ENCODE results near the gene SH3TC1. TPM values are rescaled to one million over a fixed set of nuclear protein-coding genes. Genes with fewer than 3 reads are reported as not detected.

The SH3TC1 gene
- total RNA-seq, 1 donor from 2014 or later = 1.2 TPM

DNA sequence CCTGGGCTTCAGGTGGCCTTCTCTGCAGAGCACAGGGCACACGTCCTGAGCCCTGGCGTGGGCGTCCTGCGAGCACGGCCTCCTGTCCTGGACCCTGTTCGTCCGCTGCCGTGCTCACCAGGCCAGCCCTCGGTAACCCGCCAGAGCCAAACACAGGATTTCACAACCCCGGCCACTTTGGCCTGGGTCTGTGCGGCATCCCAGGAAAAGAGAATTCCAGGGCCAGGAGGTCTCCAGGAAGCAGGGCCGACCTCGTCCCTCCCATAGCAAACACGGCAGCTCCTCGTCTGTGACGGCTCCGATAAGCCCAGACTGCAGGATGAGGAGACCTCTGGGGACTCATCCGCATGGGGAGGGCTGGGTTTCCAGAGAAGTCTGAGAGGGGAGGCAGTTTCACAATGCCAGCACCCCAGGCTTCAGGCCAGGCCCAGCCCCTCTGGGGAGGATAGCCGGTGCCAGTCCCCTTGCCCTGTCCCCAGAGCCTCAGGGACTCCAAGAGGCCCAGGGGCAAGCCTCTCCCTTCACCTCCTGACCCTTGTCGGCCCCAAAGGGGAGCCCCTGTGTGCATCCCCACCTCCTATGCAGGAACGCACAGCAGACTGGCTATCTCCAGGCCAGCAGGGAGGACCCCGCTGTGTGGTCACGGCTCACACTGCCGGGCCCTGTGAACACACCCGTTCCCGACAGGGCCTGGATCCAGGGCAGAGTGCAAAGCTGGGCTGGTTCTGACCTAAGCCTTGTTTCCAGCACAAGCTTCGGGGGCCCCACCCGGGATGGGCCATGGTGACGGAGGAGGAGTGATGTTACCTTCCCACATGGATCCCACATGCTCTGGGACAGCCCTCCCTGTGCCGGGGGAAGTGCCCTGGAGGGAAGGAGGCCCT lies 48.2 kb downstream of the SH3TC1 start:
- DNase-seq (ENCODE audit: low spot score) = no peak
- H3K36me3 Mint-ChIP-seq (ENCODE audit: low read depth) = no peaks in the 10 kb centered on the region

DNA sequence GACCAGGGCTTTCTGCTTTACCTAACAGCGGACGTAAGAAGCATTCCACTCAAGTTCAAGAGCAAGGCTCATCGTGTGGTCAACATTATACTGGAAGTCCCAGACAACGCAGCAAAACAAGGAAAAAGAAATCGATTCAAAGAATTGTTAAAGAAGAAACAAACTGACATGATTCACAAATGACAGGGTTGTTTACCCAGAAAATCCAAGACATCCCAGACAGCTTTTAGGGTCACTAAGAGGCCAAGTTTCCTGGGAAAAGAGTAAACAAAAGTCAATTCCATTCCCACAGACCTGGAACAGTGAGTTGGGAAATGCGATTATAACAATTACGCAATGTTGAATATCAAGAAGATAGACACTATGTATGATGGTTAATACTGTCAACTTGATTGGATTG lies 49.0 kb downstream of the SH3TC1 start:
- no peaks in the 10 kb centered on the region for H3K36me3 Mint-ChIP-seq (ENCODE audit: low read depth)
- DNase-seq (ENCODE audit: low spot score) = no peak
- TF ChIP-seq, protein P1, sequence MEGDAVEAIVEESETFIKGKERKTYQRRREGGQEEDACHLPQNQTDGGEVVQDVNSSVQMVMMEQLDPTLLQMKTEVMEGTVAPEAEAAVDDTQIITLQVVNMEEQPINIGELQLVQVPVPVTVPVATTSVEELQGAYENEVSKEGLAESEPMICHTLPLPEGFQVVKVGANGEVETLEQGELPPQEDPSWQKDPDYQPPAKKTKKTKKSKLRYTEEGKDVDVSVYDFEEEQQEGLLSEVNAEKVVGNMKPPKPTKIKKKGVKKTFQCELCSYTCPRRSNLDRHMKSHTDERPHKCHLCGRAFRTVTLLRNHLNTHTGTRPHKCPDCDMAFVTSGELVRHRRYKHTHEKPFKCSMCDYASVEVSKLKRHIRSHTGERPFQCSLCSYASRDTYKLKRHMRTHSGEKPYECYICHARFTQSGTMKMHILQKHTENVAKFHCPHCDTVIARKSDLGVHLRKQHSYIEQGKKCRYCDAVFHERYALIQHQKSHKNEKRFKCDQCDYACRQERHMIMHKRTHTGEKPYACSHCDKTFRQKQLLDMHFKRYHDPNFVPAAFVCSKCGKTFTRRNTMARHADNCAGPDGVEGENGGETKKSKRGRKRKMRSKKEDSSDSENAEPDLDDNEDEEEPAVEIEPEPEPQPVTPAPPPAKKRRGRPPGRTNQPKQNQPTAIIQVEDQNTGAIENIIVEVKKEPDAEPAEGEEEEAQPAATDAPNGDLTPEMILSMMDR (IDR thresholded peaks at IDR 0.05) = no peak
- peaks cover 6% of the 10 kb centered on the region for H3K27me3 Mint-ChIP-seq (ENCODE audit: low read depth)
- no peak overlapping the region for H3K27ac Mint-ChIP-seq (ENCODE audit: unreplicated experiment)
- H3K4me1 Mint-ChIP-seq (ENCODE audit: low read depth) = no peaks in the 10 kb centered on the region
- no peak overlapping the region for H3K4me3 Mint-ChIP-seq (ENCODE audit: unreplicated experiment)
- H3K9me3 Mint-ChIP-seq (ENCODE audit: low read depth) = no peaks in the 10 kb centered on the region

More for the DNA sequence above, 48.2 kb downstream of the SH3TC1 start:
- peaks cover 6% of the 10 kb centered on the region for H3K27me3 Mint-ChIP-seq (ENCODE audit: low read depth)
- no peaks in the 10 kb centered on the region for H3K9me3 Mint-ChIP-seq (ENCODE audit: low read depth)
- H3K4me1 Mint-ChIP-seq (ENCODE audit: low read depth) = peaks cover 3% of the 10 kb centered on the region
- no peak overlapping the region for H3K4me3 Mint-ChIP-seq (ENCODE audit: unreplicated experiment)
- TF ChIP-seq, protein P1 (IDR thresholded peaks at IDR 0.05) = no peak
- no peak overlapping the region for H3K27ac Mint-ChIP-seq (ENCODE audit: unreplicated experiment)

DNA sequence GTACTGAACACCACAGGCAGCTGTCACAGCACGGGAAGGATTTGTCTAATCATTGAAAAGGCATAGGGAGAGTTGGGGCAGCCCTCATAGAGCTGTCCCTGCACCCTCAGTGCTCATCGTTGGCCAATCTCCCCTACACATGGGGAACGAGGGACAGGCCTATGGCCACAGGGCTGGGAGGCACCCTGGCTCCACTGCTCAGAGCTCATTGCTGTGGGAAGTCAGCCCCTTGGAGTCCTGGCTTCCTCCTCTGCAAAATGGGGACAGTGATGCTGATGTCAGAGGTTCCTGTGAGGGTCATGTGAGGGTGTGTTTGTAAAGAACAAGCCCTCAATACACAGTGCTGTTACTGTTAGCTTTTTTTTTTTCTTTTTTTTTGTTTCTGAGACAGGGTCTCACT lies 51.1 kb downstream of the SH3TC1 start:
- H3K27ac Mint-ChIP-seq (ENCODE audit: unreplicated experiment) = no peak overlapping the region
- H3K4me1 Mint-ChIP-seq (ENCODE audit: low read depth) = no peaks in the 10 kb centered on the region
- peaks cover 6% of the 10 kb centered on the region for H3K27me3 Mint-ChIP-seq (ENCODE audit: low read depth)
- H3K4me3 Mint-ChIP-seq (ENCODE audit: unreplicated experiment) = no peak overlapping the region
- H3K36me3 Mint-ChIP-seq (ENCODE audit: low read depth) = no peaks in the 10 kb centered on the region
- TF ChIP-seq, protein P1 (IDR thresholded peaks at IDR 0.05) = no peak
- no peak for DNase-seq (ENCODE audit: low spot score)
- H3K9me3 Mint-ChIP-seq (ENCODE audit: low read depth) = no peaks in the 10 kb centered on the region

DNA sequence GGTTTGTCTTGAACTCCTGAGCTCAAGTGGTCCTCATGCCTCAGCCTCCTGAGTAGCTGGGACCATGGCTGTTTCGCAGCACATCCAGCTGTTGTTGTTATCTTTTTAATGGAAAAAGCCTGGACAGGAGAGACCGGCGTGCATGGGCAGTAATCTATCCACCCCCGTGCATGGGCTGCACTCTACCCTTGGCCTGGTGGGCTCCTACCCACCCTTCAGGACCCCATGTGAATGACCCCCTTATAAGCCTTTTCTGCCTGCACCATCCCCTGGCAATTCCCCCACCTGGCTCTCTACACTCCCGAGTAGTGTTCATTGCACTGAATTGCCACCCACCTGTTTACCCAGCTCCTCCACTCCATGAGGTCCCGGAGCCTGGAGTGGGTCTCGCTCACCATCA lies 51.5 kb downstream of the SH3TC1 start:
- DNase-seq (ENCODE audit: low spot score) = no peak
- no peak overlapping the region for H3K4me3 Mint-ChIP-seq (ENCODE audit: unreplicated experiment)
- no peaks in the 10 kb centered on the region for H3K36me3 Mint-ChIP-seq (ENCODE audit: low read depth)
- no peaks in the 10 kb centered on the region for H3K9me3 Mint-ChIP-seq (ENCODE audit: low read depth)
- H3K27ac Mint-ChIP-seq (ENCODE audit: unreplicated experiment) = no peak overlapping the region
- TF ChIP-seq, protein P1 (IDR thresholded peaks at IDR 0.05) = no peak
- peaks cover 6% of the 10 kb centered on the region for H3K27me3 Mint-ChIP-seq (ENCODE audit: low read depth)
- H3K4me1 Mint-ChIP-seq (ENCODE audit: low read depth) = peaks cover 2% of the 10 kb centered on the region

DNA sequence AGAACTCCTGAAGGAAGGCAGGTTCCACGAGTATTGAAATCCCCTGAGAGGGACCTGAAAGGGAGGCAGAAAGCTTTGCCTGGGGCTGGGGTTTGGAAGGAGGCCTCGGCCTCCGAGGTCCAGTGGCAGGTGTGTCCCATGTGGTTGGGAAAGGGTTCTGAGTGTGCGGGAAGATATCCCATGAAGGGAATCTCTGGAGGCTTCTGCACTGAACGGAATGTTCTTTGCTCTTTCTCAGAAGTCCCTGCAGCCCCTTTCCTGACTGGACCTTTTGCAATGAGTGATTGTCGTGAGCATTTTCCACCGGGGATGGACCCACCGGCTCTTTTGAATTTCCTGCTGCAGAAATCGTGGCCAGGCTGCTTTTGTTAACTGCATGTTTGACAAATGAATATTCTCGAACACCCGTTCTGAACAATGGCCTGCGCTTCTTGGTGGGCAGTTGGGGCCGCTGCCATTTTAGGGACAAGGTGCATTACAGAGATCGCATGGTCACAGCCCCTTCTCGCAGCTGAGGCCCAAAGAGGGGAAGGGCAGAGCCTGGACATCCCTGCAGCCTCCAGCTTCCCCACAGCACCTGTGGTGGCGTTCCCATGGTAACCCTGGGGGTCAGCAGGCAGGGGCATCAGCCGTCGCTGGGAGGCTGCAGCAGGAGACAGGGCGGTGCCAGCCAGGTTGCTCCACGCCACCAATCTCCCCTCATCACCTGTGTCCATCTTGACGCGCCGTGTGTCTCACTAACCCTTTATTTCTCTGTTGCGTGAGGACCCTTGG lies 52.2 kb downstream of the SH3TC1 start:
- Mint-ChIP-seq H3K9me3 (ENCODE audit: low read depth) (no peaks in the 10 kb centered on the region), H3K27me3 (ENCODE audit: low read depth) (peaks cover 6% of the 10 kb centered on the region), H3K36me3 (ENCODE audit: low read depth) (no peaks in the 10 kb centered on the region), H3K4me1 (ENCODE audit: low read depth) (peaks cover 8% of the 10 kb centered on the region), H3K27ac (ENCODE audit: unreplicated experiment) (no peak overlapping the region), H3K4me3 (ENCODE audit: unreplicated experiment) (no peak overlapping the region)
- no peak for DNase-seq (ENCODE audit: low spot score)
- TF ChIP-seq, protein P1 (IDR thresholded peaks at IDR 0.05) = no peak

All from chondrocyte (in vitro differentiated cells).